ENCODE results near the gene ATP7B.

ATP7B gene

DNA sequence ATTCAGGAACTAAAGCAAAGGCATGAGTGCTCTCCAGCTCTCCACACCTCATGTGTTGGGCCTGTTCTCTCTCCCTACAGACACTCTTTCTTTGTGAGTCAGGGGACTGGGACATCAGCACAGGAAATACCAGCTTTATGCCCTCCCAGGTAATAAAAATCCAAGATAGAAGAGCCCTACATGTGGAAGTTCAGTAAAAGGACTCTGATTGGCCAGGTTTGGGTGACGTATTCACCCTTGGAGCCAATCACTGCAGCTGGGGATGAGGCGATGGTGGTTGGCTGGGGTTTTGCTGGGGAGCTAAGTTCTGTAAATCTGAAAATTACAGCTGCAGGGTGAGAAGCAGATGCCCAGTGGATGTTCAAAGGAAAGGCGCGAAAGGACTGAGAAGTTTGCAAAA, 117.0 kb downstream of the ATP7B start:
- Mint-ChIP-seq H3K9me3 (no peaks in the 10 kb centered on the region), H3K4me3 (no peak overlapping the region), H3K36me3 (ENCODE audit: low read depth) (no peaks in the 10 kb centered on the region), H3K27me3 (peaks cover 9% of the 10 kb centered on the region), H3K4me1 (no peaks in the 10 kb centered on the region), H3K27ac (no peak overlapping the region)
- ATAC-seq, result no peak
- DNase-seq, result no peak

DNA sequence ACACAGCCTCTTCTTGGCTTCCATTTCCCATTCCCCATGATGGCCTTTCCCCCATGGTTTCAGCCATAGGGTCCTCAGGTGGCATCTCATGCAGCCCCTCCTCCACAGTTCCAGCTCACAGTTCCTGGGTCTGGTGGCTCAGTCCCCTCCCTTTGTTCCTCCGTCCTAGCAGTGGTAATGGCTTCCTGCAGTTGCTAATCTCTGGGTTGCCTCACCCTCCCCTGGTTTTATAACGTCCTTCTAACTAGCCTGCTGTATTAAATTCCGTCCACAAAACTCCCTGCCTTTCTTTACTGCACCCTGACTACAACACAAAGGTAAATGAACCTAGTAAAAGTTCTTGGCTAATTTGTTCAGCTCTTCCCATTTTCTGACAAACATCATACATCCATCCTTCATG, 118.6 kb downstream of the ATP7B start:
- DNase-seq, result no peak
- Mint-ChIP-seq H3K4me3 (no peak overlapping the region), H3K36me3 (ENCODE audit: low read depth) (no peaks in the 10 kb centered on the region), H3K27me3 (peaks cover 9% of the 10 kb centered on the region), H3K9me3 (no peaks in the 10 kb centered on the region), H3K27ac (no peak overlapping the region), H3K4me1 (no peaks in the 10 kb centered on the region)
- ATAC-seq, result no peak

DNA sequence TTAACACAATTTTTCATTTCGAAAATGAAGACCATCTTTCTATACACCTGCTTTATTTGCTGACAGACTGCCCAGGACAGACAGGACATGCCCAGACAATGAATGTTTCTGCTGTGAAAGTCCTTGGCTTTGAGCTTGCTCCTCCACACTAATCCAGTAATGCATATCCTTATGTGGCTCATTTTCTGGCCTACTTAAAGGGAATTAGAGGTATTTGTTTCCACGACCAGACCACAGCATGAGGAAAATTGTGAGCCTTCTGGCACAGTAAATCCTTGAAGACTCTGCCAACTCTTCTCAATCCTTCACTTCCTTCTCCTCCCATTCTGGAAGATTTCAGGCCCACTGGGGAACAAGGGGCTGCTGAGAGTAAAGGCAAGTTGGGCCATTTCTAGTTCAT, 123.8 kb downstream of the ATP7B start:
- Mint-ChIP-seq H3K27me3 (peaks cover 5% of the 10 kb centered on the region), H3K36me3 (ENCODE audit: low read depth) (no peaks in the 10 kb centered on the region), H3K4me3 (no peak overlapping the region), H3K9me3 (peaks cover 7% of the 10 kb centered on the region), H3K27ac (no peak overlapping the region), H3K4me1 (no peaks in the 10 kb centered on the region)
- no peak for ATAC-seq
- no peak for DNase-seq

DNA sequence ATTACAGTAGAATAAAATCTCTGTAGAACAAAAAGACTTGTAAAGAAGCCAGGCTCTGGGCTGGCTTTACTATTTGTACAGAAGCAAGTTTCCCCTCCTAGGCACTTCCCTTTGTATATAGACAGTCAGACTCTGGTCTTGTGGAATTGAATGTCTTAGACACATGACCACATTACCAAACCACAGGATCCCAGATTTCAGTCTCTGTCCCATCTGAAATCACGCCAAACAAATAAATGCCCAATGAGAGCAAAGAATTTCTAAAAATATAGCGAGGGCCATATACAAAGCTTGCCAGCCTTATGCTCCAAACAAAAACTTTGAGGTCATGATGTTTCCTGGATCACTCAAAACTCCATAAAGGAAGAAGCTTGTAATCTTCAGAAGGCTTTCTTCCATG, 125.6 kb downstream of the ATP7B start:
- ATAC-seq (no peak), DNase-seq (no peak)
- Mint-ChIP-seq H3K27ac (no peak overlapping the region), H3K4me1 (no peaks in the 10 kb centered on the region), H3K27me3 (peaks cover 2% of the 10 kb centered on the region), H3K9me3 (peaks cover 7% of the 10 kb centered on the region), H3K36me3 (ENCODE audit: low read depth) (no peaks in the 10 kb centered on the region), H3K4me3 (no peak overlapping the region)

DNA sequence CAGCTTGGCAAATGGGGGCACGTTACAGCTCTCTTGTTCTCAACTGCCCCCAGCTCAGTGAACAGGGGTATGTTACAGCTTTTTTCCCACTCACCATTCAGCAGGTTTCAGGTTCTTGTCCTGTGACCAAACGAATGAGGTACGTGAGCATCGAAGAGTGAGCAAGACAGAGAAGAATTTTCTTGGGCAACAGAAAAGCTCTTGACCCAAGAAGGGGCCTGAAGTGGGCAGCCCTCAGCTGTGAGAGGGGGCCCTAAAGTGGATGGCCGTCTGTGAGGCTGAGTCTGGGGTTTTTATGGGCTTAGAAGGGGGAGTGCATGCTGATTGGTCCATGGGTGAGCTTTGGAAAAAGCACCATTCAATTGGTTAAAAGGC, 128.0 kb downstream of the ATP7B start:
- H3K9me3 Mint-ChIP-seq, result peaks cover 7% of the 10 kb centered on the region
- no peak overlapping the region for H3K4me3 Mint-ChIP-seq
- H3K27ac Mint-ChIP-seq, result no peak overlapping the region
- DNase-seq (no peak), ATAC-seq (no peak)
- no peaks in the 10 kb centered on the region for H3K27me3 Mint-ChIP-seq
- peaks cover 2% of the 10 kb centered on the region for H3K4me1 Mint-ChIP-seq
- H3K36me3 Mint-ChIP-seq (ENCODE audit: low read depth), result no peaks in the 10 kb centered on the region

Data from activated naive CD8-positive, alpha-beta T cell treated with anti-CD3 and anti-CD28 coated beads, Interleukin-2, amount 50 U/mL, for 24 hours (primary cell).